Muscle layer of duodenum (tissue), 2 donors: Measurements from ENCODE around the gene ABI2.

Experiments
- H3K27ac ChIP-seq: one replicate; pipeline ENCODE4 v1.7.0; 2013; ENCODE audit warnings: mild to moderate bottlenecking, low read length
- H3K27me3 ChIP-seq: one replicate; pipeline ENCODE4 v1.7.0; 2013; ENCODE audit warnings: low read depth, mild to moderate bottlenecking, control low read depth, low read length
- H3K36me3 ChIP-seq, 2 donors: one replicate each; pipeline ENCODE4 v1.7.0; 2013; ENCODE audit warnings: low read length in 2 of 2, control low read depth in 1 of 2, mild to moderate bottlenecking in 1 of 2; ENCODE audit not compliant: insufficient read depth in 2 of 2, control insufficient read depth in 1 of 2
- H3K4me1 ChIP-seq, 2 donors: one replicate each; pipeline ENCODE4 v1.7.0; 2013; ENCODE audit warnings: low read length in 2 of 2, mild to moderate bottlenecking in 2 of 2, control low read depth in 1 of 2, moderate library complexity in 1 of 2; ENCODE audit not compliant: insufficient read depth in 2 of 2, control insufficient read depth in 1 of 2
- H3K4me3 ChIP-seq, 2 donors: one replicate each; pipeline ENCODE4 v1.7.0; 2013; ENCODE audit warnings: low read length in 2 of 2, low read depth in 1 of 2, mild to moderate bottlenecking in 1 of 2
- H3K9me3 ChIP-seq, 2 donors: one replicate each; pipeline ENCODE4 v1.7.0; 2013; ENCODE audit warnings: low read length in 2 of 2, control low read depth in 1 of 2, mild to moderate bottlenecking in 1 of 2; ENCODE audit not compliant: control insufficient read depth in 1 of 2
- donor health status: healthy.

Gene ABI2

DNA sequence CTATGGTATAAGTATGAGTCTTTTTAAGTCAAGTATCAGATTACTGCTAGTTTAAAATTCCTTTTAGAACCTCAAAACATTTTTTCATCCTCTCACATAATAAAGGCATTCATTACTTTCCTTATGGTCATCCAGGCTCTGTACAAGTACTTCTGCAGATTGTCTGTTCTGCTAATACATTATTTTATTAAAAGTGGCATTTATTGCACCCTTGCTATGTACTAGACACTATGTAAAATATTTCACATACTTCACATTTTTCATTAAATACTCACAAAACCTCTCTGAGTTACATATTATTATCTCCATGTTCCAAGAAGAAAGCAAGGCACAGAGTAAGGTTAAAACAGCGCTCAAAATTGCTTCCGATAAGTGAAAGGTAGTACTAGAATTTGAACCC is 122.8 kb downstream of the ABI2 start:
- no peak overlapping the region for H3K4me3 ChIP-seq
- no peak overlapping the region for H3K27ac ChIP-seq
- peaks cover 0 to 4% of the 10 kb centered on the region in 2 donors for H3K4me1 ChIP-seq
- H3K27me3 ChIP-seq: no peaks in the 10 kb centered on the region
- peaks cover 16 to 27% of the 10 kb centered on the region in 2 donors for H3K36me3 ChIP-seq
- no peaks in the 10 kb centered on the region for H3K9me3 ChIP-seq

DNA sequence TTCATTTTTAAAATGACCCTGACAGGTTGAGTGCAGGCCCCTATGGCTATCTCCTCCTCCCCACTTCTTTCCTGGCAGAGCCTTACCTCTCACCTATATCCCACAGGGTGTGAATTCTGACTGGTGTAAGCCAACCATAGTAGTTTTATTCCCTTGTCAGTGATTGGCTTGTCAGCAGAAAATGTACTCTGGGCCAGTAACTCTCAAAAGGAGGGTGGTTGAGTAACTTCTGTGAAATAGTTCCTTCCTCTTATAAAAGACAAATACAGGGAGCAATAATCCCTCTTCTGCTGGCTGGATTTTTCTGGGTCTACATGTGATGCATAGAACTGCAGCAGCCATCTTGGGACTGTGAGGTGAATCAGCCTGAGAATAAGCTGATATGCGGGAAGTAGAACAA is 123.5 kb downstream of the ABI2 start:
- H3K4me3 ChIP-seq: no peak overlapping the region
- H3K27ac ChIP-seq: no peak overlapping the region
- H3K36me3 ChIP-seq: peaks cover 11 to 21% of the 10 kb centered on the region in 2 donors
- no peaks in the 10 kb centered on the region for H3K27me3 ChIP-seq
- no peaks in the 10 kb centered on the region for H3K9me3 ChIP-seq
- peaks cover 0 to 4% of the 10 kb centered on the region in 2 donors for H3K4me1 ChIP-seq

DNA sequence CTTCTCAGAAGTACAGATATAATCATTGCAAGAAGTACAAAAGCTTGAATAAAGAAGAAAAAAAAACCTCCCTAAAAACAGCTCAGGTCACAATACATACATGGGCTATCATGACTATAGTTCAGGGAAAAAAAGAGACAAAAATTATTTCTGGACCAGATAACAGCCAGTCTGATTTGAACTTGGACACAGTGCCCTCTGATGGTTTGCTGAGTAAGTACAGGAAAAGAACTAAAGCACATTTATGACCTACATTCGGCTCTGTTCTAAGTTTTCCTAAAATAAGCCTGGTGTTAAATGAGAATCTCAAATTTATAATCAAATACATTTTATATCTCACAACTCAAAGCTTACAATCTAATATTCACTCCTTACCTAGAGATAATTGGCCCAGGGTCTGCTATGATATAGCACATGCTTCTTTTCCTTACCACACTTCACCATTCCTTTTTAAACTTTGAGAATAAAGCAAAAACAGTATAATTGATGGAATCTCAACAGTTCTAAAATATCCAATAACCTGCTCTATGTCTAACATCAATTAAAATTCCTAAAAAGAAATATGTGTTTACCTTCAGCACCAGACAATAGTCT is 125.8 kb downstream of the ABI2 start:
- no peaks in the 10 kb centered on the region for H3K9me3 ChIP-seq
- H3K27me3 ChIP-seq: no peaks in the 10 kb centered on the region
- peaks cover 0 to 4% of the 10 kb centered on the region in 2 donors for H3K4me1 ChIP-seq
- no peak overlapping the region for H3K4me3 ChIP-seq
- H3K27ac ChIP-seq: no peak overlapping the region
- H3K36me3 ChIP-seq: peaks cover 9 to 14% of the 10 kb centered on the region in 2 donors

DNA sequence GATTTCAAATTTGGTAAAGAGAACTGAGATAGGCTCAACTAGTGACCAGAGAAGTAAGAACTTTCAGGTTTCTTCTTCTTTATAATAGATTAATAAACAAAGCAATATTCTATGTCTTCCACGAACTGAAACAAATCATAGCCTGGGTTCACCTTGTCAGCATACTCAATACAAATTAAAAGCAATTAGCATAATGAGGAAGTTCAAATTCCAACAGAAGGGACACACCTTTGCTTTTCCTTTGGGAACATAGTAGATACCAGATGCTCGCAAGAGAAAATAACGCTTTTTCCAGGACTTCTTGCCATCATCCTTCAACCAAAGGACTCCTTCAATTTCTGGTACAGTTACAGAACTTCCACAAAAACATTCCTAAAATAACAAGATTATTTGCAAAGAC is 127.0 kb downstream of the ABI2 start:
- no peaks in the 10 kb centered on the region for H3K9me3 ChIP-seq
- peaks cover 6 to 11% of the 10 kb centered on the region in 2 donors for H3K36me3 ChIP-seq
- no peak overlapping the region for H3K27ac ChIP-seq
- no peak overlapping the region for H3K4me3 ChIP-seq
- no peaks in the 10 kb centered on the region for H3K27me3 ChIP-seq
- H3K4me1 ChIP-seq: peaks cover 0 to 4% of the 10 kb centered on the region in 2 donors

DNA sequence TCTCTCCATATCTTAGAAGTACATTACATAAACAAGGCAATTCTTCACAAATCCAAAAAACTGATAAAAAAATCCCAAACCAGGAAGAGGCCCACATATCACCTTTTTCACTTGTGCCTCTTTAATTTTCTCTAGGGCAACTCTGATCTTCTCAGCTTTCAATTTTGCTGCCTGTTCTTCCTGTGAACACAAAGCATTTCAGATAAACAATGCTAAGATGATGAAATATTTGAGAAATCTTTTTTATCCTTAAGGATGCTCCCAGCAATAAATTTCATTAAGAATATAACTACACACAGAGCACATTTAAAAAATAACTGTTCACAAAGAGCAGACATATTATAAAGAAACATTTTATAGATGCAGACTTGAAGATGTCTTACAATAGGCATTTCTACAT is 133.6 kb downstream of the ABI2 start:
- Histone ChIP-seq H3K4me3 (no peak overlapping the region), H3K27ac (no peak overlapping the region), H3K4me1 (no peaks in the 10 kb centered on the region), H3K36me3 (peaks cover 0 to 9% of the 10 kb centered on the region in 2 donors), H3K27me3 (no peaks in the 10 kb centered on the region), H3K9me3 (no peaks in the 10 kb centered on the region)

DNA sequence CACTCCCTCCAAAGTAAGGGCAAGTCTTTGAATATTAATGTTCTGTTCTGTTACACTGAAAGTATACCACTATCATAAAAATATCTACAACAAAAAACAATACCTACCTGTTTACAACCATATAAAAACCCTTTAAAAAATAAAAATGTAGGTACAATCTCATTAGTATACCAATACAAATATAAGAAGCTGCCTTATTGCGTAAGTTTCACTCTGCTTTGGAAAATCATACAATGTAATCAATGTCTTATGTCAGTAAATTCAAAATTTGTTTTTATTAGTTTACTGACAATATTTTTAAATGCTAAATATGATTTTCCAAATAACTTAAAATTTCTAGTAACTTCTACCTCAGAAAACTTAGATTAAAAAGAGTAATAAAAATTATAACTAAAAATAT is 134.1 kb downstream of the ABI2 start:
- Histone ChIP-seq H3K27ac (no peak overlapping the region), H3K4me3 (no peak overlapping the region), H3K27me3 (no peaks in the 10 kb centered on the region), H3K36me3 (peaks cover 0 to 9% of the 10 kb centered on the region in 2 donors), H3K4me1 (no peaks in the 10 kb centered on the region), H3K9me3 (no peaks in the 10 kb centered on the region)

DNA sequence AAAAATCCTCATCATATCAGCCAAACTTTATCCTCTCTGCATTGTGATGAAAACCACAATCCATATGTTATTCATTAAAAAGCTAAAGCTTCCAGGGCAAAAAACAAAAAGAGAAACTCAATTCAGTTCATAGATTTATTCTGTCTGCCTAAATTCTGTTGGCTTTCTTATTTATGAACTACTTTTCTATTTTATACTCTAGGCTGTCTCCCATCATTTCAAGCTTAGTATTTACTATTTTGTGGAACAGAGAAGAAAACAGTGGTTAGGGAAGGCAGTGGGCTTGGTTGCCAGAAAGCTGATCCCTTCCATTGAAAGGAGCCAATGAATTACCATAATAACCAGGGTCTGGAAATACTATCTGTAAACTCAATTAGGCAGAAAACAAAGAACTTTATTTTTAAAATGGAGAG is 135.1 kb downstream of the ABI2 start:
- Histone ChIP-seq H3K27me3 (no peaks in the 10 kb centered on the region), H3K36me3 (peaks cover 0 to 4% of the 10 kb centered on the region in 2 donors), H3K4me1 (no peaks in the 10 kb centered on the region), H3K9me3 (no peaks in the 10 kb centered on the region), H3K4me3 (no peak overlapping the region), H3K27ac (no peak overlapping the region)

DNA sequence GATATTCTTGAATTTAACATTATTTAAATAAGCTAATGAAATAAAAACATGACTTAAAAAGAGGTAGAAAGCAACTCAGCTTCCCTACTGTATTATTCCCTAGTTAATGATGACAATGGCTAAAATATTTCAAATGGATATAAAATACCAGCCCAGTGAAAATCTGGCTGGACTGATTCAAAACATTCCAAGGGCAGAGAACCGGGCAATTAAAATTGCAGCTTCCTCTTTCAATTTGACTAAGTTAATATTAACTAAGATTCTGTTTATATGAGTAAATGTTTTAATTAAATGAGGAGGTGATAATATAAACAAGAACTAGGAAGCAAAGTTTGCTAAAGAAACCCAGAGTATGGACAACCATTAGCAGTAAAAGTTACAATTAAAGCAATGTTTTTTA is 141.4 kb downstream of the ABI2 start:
- Histone ChIP-seq H3K27me3 (no peaks in the 10 kb centered on the region), H3K27ac (no peak overlapping the region), H3K4me3 (no peak overlapping the region), H3K9me3 (no peaks in the 10 kb centered on the region), H3K36me3 (peaks cover 0 to 4% of the 10 kb centered on the region in 2 donors), H3K4me1 (no peaks in the 10 kb centered on the region)

DNA sequence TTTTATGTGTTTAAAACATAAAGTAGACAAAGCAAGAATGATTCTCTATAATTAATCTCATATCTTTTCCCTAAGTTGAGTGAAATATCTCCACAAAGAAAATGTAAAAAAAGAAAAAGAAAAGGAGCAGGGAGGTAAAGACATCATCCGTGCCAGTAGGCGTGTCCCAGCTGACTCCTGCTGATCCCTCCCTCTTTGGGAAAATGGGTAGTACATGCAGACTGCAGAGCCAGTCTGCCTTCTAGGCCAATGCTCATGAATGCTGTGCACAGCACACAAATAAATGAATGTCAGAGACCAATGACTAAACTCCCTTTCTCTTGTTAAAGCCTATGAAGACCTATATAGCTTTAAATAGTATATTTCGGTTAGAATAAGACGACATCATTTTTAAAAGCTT is 142.2 kb downstream of the ABI2 start:
- no peaks in the 10 kb centered on the region for H3K4me1 ChIP-seq
- peaks cover 0 to 4% of the 10 kb centered on the region in 2 donors for H3K36me3 ChIP-seq
- H3K27ac ChIP-seq: no peak overlapping the region
- no peaks in the 10 kb centered on the region for H3K9me3 ChIP-seq
- H3K27me3 ChIP-seq: no peaks in the 10 kb centered on the region
- H3K4me3 ChIP-seq: no peak overlapping the region

DNA sequence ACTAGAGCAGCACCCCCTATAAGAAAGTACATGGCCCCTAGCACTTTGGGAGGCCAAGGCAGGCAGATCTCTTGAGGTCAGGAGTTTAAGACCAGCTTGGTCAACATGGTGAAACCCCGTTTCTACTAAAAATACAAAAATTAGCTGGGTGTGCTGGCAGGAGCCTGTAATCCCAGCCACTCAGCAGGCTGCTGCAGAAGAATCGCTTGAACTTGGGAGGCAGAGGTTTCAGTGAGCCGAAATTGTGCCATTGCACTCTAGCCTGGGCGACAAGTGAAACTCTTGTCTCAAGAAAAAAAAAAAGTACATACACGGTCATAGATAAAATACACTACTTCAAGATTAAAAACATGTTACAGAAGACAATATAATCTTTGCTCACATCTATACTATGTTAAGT is 143.1 kb downstream of the ABI2 start:
- Histone ChIP-seq H3K27ac (no peak overlapping the region), H3K4me3 (no peak overlapping the region), H3K36me3 (peaks cover 0 to 4% of the 10 kb centered on the region in 2 donors), H3K27me3 (no peaks in the 10 kb centered on the region), H3K4me1 (no peaks in the 10 kb centered on the region), H3K9me3 (no peaks in the 10 kb centered on the region)

DNA sequence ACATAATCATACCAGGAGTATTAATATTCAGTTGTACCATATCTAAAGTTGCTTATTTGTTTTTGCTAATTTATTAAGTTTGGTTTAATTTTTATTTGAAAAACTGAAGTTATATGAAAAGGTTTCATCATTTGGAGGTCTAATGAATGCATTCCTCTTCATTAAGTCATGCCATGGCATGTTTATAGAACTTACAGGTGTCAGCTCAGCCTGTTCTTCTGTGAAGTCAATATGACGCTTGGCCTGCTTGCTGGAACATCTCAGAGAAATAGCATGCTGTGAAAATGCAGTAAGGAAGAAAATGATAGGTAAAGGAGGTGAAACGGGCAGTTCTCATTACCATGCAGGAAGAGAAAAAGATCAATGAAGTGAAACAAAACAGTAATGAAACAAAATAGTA is 148.7 kb downstream of the ABI2 start:
- Histone ChIP-seq H3K27me3 (no peaks in the 10 kb centered on the region), H3K9me3 (no peaks in the 10 kb centered on the region), H3K27ac (no peak overlapping the region), H3K4me3 (no peak overlapping the region), H3K4me1 (no peaks in the 10 kb centered on the region), H3K36me3 (peaks cover 0 to 4% of the 10 kb centered on the region in 2 donors)

DNA sequence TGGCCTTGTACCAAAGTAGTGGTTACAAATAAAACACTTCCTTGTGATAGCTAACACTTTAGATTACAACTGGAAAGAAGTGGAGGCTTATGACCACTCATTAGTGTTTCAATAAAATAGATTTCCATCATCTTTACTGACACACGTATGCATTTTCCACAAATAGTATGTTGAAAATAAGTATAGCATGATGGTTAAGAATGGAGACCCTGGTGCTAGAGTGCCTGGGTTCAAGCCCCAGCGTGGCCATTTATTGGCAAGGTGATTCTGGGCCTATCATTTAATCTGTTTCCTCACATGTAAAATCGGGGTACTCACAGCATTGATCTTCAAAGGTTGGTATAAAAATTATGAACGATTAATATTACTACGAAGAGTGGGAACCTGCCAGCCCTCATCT is 152.4 kb downstream of the ABI2 start:
- Histone ChIP-seq H3K9me3 (no peaks in the 10 kb centered on the region), H3K4me3 (no peak overlapping the region), H3K4me1 (no peaks in the 10 kb centered on the region), H3K27me3 (no peaks in the 10 kb centered on the region), H3K36me3 (no peaks in the 10 kb centered on the region), H3K27ac (no peak overlapping the region)
